Stimulated activated CD4-positive, alpha-beta T cell treated with anti-CD3 and anti-CD28 coated beads, Interleukin-4, amount 100 ng/mL, for 24 hours (primary cell): Measurements from ENCODE around the gene MYL6B.
"Not testable (repeated sequence)": the region's sequence is repeated elsewhere in the genome, so short reads cannot be mapped to it uniquely, and the experiment has no call there.

Source experiments
- DNase-seq: peaks from one replicate; pipeline ENCODE4 v3.0.0-alpha.2; 2020

The MYL6B gene

DNA sequence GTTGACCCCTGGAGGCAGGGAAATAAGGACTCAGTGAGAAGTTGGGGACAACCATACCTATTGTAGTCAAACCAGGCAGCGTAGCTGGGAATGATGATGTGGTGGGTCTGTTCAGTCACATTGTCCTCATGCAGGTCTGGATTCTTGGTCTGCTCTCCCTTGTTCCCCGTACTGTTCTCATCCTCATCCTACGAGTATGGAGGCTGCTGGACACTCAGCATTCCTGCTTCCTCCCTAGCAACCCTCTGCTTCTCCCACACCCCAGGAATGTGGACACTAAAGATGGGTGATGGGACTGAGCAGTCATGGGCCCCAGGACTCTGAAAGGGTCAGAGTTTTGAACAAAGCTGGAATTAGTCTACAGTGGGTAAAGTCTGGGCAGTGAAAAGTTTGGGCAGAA, 26.0 kb downstream of the MYL6B start:
- DNase-seq, result no peak

- no peak for DNase-seq
These were observed 34.6 kb downstream of the MYL6B start for GRCh38 chr12:56186957-56187356.

GRCh38 chr12:56188131-56188777, 35.9 kb downstream of the MYL6B start:
- DNase-seq, result no peak

DNA sequence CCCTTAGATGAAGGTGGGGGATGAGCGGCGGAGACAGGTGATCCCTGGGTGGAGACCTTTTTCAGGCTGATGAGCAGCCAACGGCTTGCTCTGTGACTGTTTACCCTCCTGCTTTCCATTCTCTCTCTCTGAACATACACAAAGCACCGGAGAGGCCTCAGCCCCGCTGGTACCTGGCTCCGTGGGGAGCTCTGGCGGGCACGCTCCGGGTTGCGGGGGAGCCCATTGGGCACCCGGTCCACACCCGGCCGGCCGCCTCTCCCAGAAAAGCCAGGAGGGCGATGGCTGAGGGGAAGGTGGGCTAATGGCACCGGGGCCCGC, 36.4 kb downstream of the MYL6B start:
- DNase-seq, result no peak

DNA sequence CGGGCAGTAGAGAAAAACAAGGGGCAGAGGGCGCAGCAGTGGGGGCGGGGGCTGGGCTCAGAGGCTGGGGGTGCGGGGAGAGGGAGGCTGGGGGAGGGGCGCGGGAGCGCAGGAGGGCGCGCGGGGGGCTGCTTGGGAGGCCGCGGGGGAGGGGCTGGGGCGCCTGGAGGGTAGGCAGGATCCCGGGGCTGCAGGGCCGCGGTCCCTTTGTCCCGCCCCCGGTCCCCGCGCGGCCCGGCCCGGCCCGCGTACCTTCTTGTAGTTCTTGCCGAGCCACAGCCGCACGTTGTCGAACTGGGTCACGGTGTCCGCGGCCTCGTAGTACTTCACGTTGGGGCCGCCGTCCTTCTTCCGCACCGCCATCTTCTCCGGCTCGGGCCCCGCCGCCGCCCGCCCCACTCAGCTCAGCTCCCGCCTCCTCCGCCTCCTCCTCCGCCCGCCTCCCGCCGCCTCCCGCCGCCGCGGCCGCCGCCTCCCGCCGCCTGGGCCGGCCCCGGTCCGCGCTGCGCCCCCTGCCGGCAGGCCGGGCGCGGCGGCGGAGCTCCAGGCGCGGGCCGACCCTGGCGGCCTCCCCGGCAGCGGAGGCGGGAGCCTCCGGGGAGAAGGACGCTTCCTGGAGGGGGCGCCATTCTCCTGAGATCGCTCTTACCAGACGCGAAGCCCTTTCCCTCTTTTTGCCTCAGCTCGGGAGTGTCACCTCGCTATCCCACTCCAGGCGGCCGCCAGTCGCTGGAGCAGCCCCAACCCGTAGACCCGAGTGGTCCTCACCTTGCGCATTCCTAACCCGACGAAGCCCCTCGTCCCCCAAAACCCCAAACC, 36.9 kb downstream of the MYL6B start, which contains the start of gene SMARCC2:
SMARCC2 (minus strand) TSS at position 385 of the 819 bp plus-strand sequence; CDS start at position 363, 22 bp downstream.
- DNase-seq, result peak; percentile 87

DNA sequence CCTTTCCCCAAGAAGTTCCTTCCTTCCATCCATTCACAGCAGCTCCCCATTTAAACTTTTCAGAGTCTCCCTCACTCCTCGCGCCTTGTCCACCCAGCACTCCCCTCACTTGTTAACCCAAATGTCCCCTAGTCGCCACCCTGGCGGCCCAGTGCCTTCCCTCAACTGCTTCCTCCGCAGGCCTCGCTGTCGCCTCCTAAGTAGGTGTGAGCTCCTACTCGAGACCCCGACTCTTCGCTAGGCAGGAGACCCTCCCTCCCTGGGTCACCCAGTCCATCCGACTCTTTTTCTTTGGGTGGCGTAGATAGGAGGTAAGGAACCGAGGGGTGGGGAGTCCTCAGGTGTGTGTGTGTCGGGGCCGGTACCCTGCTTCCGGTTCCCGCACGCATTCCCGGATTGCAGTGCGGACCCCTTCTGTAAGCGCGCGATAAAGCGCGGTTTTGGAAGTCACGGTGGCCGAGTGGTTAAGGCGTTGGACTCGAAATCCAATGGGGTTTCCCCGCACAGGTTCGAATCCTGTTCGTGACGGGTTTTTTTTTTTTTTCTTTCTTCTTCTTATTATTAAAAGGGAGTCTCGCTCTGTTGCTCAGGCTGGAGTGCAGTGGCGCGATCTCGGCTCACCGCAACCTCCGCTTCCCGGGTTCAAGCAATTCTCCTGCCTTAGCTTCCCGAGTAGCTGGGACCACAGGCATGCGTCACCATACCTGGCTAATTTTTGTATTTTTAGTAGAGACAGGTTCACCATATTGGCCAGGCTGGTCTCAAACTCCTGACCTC, 37.7 kb downstream of the MYL6B start:
- peak; percentile 90 for DNase-seq

GRCh38 chr12:56190695-56191155, 38.3 kb downstream of the MYL6B start:
- no peak for DNase-seq

- no peak for DNase-seq
These were observed 40.2 kb downstream of the MYL6B start for GRCh38 chr12:56192582-56192981.

- peak; percentile 86 for DNase-seq
These were observed 40.7 kb downstream of the MYL6B start for GRCh38 chr12:56193025-56193578.

- not testable (repeated sequence) for DNase-seq
These were observed 44.6 kb downstream of the MYL6B start for GRCh38 chr12:56196818-56197550.

DNA sequence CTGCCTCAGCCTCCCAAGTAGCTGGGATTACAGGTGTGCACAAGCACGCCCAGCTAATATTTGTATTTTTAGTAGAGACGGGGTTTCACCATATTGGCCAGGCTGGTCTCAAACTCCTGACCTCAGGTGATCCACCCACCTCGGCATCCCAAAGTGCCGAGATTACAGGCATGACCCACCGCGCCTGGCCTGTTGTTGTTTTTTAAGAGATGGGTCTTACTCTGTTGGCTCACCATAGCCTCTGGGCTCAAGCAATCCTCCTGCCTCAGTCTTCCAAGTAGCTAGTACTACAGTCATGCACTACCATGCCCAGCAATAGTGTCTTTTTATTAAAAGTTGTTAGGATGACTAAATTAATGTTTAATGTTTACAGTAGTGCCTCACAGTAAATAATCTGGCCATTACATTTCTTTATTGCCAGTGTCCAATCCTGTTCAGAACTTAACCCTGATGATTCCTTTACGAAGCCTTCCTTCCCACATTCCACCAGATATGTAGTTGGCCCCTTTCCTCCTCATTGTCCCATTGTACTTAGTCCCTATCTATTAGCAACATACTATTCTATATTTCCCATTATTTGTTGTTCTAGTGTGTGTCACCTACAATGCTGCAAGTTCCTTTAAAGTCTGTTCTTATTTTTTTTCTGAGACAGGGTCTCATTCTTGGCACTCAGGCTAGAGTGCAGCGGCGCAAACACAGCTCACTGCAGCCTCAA, 45.7 kb downstream of the MYL6B start:
- no peak for DNase-seq

- DNase-seq, result no peak
These were observed 46.4 kb downstream of the MYL6B start for GRCh38 chr12:56198836-56199235.

GRCh38 chr12:56202366-56202765, 50.0 kb downstream of the MYL6B start:
- no peak for DNase-seq

GRCh38 chr12:56202838-56203237, 50.5 kb downstream of the MYL6B start:
- no peak for DNase-seq

DNA sequence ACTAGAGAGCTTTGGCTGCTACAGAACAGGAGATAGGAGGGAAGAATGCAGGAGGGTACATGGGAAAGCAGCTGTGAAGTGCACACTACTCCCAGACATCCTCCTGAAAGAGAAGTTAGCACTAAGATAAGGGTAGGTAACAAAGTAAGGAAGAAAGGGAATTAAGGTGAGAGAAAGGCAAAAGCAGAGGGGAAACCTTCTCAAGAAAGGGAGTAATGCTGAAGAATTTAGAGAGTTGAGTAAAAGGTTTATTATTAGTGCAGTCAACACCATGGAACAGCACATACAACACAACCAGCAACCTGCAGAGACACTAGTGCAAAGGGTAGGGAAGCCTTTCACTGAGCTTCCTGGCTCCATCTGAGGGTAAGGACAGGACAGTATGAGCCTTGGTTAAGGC, 51.9 kb downstream of the MYL6B start:
- DNase-seq, result no peak

DNA sequence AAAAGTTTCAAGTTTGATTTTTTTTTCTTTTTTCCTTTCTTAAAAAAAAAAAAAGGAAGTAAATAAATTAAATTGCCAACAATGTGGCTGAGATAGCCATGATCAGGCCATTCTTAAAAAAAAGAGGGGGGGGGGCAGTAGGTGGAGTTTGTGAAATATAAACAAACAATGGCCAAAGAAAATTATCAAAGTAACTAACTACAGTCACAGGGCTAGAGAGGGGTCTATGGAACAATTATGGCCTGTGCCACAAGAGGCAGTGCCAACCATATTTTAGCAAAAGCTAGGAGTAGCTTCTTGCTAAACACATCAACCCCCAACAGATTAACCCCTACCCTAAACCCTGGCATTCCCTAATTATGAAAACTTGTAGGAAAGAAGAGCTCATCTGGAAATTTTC, 53.1 kb downstream of the MYL6B start:
- DNase-seq, result no peak

DNA sequence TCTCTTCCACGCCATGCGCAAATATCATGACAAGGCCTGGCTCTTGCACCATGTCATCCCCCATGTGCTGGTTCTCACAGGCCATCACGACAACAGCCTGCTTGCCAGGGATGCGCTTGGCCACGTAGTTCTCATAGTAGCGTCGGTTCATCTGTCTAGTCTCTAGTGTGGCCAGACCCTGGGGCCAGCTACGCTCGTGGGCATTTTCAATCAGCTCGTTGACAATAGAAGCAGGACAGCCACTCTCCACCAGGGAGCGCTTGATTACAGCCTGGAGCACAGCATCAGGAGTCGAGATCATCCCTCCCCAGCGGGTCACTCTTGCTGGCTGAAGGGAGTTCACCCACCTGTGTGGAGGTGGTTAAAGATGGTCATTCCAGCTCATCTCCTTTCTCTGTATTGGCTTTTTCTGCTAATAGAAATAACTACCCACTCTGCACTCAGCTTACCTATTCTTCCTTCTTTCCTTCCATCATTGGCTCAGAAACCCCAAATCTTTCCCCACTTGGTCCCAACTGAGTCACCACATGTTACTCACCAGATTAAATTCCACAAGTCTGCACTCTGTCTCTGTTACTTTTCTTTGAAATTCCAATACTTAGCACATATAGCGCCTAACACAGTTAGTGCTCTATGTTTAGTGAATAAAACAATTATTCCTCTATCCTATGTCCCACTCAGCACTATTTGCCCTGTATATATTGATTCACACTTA, 54.2 kb downstream of the MYL6B start:
- DNase-seq, result peak; percentile 36
